Fibroblast of lung (primary cell): Measurements from ENCODE around the gene CABLES2.

Source experiments
- EZH2 ChIP-seq: IDR thresholded peaks from 2 replicates; pipeline ENCODE4 v1.5.1; 2012; ENCODE audit warnings: low read length, control low read depth, mild to moderate bottlenecking; ENCODE audit errors: missing control alignments
- TF ChIP-seq, protein P1 (sequence below), 2 donors: IDR thresholded peaks in 1 of 2; conservative IDR thresholded peaks in 1 of 2; 1 replicate in 1 of 2; 2 replicates in 1 of 2; pipeline ENCODE4 v1.5.1; 2011 to 2012; ENCODE audit warnings: low read length in 2 of 2, control low read depth in 1 of 2, inconsistent platforms in 1 of 2, low read depth in 1 of 2, mild to moderate bottlenecking in 1 of 2

DNA sequence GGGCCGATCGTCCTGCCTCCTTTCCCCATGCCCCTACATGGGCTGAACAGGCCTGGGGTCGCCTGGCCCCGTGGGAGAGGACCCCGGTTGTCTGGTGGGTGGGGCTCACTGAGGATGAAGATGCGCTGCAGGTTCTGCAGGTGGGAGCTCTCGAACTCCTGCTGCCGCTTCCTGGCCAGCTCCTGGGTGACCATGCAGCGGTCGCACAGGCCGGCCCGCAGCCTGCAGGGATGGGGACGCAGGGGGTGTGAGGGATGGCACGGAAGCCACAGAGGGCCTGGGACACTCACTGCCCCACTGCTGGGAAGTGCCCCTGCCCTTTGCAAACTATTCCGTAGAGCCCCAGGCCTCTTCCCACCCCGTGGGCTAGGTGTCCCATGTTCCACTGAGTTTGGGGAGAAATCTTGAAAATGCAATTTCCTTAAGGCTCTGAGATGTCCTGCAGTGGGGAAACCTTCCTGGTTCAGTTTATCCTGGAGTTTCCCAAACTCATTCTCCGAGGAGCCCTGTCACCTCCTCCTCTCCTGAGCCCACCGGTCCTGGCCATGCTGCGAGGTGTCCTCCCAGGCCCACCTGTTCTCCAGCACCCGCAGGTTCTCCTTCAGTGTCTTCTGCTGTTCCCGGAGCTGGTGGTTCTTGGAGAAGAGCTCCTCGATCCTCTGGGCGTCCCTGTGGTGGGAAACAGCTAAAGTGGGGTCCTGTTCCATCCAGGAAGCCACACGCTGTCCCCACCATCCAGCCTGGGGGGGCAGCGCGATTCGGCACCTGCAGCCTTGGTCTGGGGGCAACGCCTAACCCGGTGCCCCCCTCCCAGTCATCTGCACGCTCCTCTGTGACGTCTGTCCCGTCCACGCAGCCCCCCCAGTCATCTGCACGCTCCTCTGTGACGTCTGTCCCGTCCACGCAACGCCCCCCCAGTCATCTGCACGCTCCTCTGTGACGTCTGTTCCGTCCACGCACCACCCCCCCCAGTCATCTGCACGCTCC, 9.9 kb upstream of the CABLES2 start:
- TF ChIP-seq, protein P1, sequence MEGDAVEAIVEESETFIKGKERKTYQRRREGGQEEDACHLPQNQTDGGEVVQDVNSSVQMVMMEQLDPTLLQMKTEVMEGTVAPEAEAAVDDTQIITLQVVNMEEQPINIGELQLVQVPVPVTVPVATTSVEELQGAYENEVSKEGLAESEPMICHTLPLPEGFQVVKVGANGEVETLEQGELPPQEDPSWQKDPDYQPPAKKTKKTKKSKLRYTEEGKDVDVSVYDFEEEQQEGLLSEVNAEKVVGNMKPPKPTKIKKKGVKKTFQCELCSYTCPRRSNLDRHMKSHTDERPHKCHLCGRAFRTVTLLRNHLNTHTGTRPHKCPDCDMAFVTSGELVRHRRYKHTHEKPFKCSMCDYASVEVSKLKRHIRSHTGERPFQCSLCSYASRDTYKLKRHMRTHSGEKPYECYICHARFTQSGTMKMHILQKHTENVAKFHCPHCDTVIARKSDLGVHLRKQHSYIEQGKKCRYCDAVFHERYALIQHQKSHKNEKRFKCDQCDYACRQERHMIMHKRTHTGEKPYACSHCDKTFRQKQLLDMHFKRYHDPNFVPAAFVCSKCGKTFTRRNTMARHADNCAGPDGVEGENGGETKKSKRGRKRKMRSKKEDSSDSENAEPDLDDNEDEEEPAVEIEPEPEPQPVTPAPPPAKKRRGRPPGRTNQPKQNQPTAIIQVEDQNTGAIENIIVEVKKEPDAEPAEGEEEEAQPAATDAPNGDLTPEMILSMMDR (conservative IDR thresholded peaks at IDR 0.05 in 1 of 2, IDR thresholded peaks at IDR 0.05 in 1 of 2; ENCODE audit: low read depth in 1 of 2, low read length in 2 of 2): no peak
- no peak for TF ChIP-seq EZH2
